HepG2 (cell line): ENCODE results near the gene CNTNAP1. TPM values are rescaled to one million over a fixed set of nuclear protein-coding genes. Genes with fewer than 3 reads are reported as not detected.

Source experiments
- ZBTB49 ChIP-seq: sonication (generic); formaldehyde crosslinking; IDR thresholded peaks from 2 replicates; pipeline ENCODE4 v1.4.0; 2020; ENCODE audit warnings: missing genetic modification reagents, borderline replicate concordance
- ZMYM4 ChIP-seq: sonication (generic); formaldehyde crosslinking; IDR thresholded peaks from 2 replicates; pipeline ENCODE4 v1.8.1; 2023; ENCODE audit warnings: mild to moderate bottlenecking, missing genetic modification reagents
- ZNF318 ChIP-seq: sonication (generic); formaldehyde crosslinking; IDR thresholded peaks from 2 replicates; pipeline ENCODE4 v1.4.0; 2020; ENCODE audit warnings: mild to moderate bottlenecking, missing genetic modification reagents
- ZNF646 ChIP-seq: sonication (generic); formaldehyde crosslinking; IDR thresholded peaks from 2 replicates; pipeline ENCODE4 v1.9.0; 2021; ENCODE audit warnings: mild to moderate bottlenecking, missing genetic modification reagents
- polyA plus RNA-seq, 8 experiments: library from polyadenylated mRNA; depleted of rRNA in 3 of 8; stranded (reverse) in 7 of 8; unstranded in 1 of 8; fragments of >200 nt; fragmentation: Illumina TruSeq in 4 of 8; extraction: Trizol in 4 of 8; gene quantifications; 2 replicates each; pipeline versions ENCODE4 v1.2.1 to v1.2.3, GENCODE V29; 2011 to 2016; ENCODE audit warnings: low read depth in 4 of 8, missing spikeins in 1 of 8, mixed read lengths in 1 of 8; ENCODE audit not compliant: insufficient read depth in 1 of 8
- total RNA-seq, 5 experiments: library from RNA; depleted of rRNA; stranded (reverse); fragments of >200 nt; fragmentation: Illumina TruSeq; extraction: Trizol; gene quantifications; 2 replicates each; pipeline ENCODE4 v1.2.3, GENCODE V29; 2016; ENCODE audit warnings: low read depth in 1 of 5

CNTNAP1 gene
- total and polyA plus RNA-seq, 2 of the 13 experiments (the other 11 are each of a cell fraction or from before 2014, with no cell fraction given): 4.5 to 7.7 TPM

GRCh38 chr17:42744283-42744805, 62.0 kb downstream of the CNTNAP1 start (continued):
- TF ChIP-seq ZNF318 (CRISPR knock-in tag) (peak; percentile 60; the same call in 1 of the 2 replicates), ZBTB49 (CRISPR knock-in tag) (no peak), ZMYM4 (CRISPR knock-in tag) (peak; percentile 35; the same call in 1 of the 2 replicates), ZNF646 (CRISPR knock-in tag) (0 out of 2 replicates have a peak, but pooled peaks have one; percentile 22)
